ENCODE data around the gene BTAF1.

BTAF1 gene

GRCh38 chr10:91955114-91955513 lies 31.5 kb downstream of the BTAF1 start:
- Mint-ChIP-seq H3K27ac (no peak overlapping the region), H3K27me3 (ENCODE audit: low read depth) (no peaks in the 10 kb centered on the region), H3K36me3 (ENCODE audit: low read depth) (peaks cover 74% of the 10 kb centered on the region), H3K4me3 (no peak overlapping the region), H3K9me3 (no peaks in the 10 kb centered on the region), H3K4me1 (no peaks in the 10 kb centered on the region)
- TF ChIP-seq, protein P1, sequence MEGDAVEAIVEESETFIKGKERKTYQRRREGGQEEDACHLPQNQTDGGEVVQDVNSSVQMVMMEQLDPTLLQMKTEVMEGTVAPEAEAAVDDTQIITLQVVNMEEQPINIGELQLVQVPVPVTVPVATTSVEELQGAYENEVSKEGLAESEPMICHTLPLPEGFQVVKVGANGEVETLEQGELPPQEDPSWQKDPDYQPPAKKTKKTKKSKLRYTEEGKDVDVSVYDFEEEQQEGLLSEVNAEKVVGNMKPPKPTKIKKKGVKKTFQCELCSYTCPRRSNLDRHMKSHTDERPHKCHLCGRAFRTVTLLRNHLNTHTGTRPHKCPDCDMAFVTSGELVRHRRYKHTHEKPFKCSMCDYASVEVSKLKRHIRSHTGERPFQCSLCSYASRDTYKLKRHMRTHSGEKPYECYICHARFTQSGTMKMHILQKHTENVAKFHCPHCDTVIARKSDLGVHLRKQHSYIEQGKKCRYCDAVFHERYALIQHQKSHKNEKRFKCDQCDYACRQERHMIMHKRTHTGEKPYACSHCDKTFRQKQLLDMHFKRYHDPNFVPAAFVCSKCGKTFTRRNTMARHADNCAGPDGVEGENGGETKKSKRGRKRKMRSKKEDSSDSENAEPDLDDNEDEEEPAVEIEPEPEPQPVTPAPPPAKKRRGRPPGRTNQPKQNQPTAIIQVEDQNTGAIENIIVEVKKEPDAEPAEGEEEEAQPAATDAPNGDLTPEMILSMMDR (IDR thresholded peaks at IDR 0.05; ENCODE audit: unreplicated experiment in 3 of 3): no peak

- no peaks in the 10 kb centered on the region for H3K27me3 Mint-ChIP-seq (ENCODE audit: low read depth)
- no peak overlapping the region for H3K4me3 Mint-ChIP-seq
- H3K9me3 Mint-ChIP-seq: no peaks in the 10 kb centered on the region
- no peak overlapping the region for H3K27ac Mint-ChIP-seq
- TF ChIP-seq, protein P1 (IDR thresholded peaks at IDR 0.05; ENCODE audit: unreplicated experiment in 3 of 3): no peak
- H3K4me1 Mint-ChIP-seq: no peaks in the 10 kb centered on the region
- peaks cover 69% of the 10 kb centered on the region for H3K36me3 Mint-ChIP-seq (ENCODE audit: low read depth)
Observed at GRCh38 chr10:91957091-91957490, 33.5 kb downstream of the BTAF1 start.

- Mint-ChIP-seq H3K27ac (no peak overlapping the region), H3K27me3 (ENCODE audit: low read depth) (no peaks in the 10 kb centered on the region), H3K9me3 (no peaks in the 10 kb centered on the region), H3K4me3 (no peak overlapping the region), H3K36me3 (ENCODE audit: low read depth) (peaks cover 70% of the 10 kb centered on the region), H3K4me1 (no peaks in the 10 kb centered on the region)
- TF ChIP-seq, protein P1 (IDR thresholded peaks at IDR 0.05; ENCODE audit: unreplicated experiment in 3 of 3): no peak
Observed at GRCh38 chr10:91969297-91969696, 45.7 kb downstream of the BTAF1 start.

GRCh38 chr10:91974960-91975359 lies 51.4 kb downstream of the BTAF1 start:
- Mint-ChIP-seq H3K36me3 (ENCODE audit: low read depth) (peaks cover 69% of the 10 kb centered on the region), H3K27me3 (ENCODE audit: low read depth) (no peaks in the 10 kb centered on the region), H3K4me1 (no peaks in the 10 kb centered on the region), H3K27ac (no peak overlapping the region), H3K4me3 (no peak overlapping the region), H3K9me3 (no peaks in the 10 kb centered on the region)
- TF ChIP-seq, protein P1 (IDR thresholded peaks at IDR 0.05; ENCODE audit: unreplicated experiment in 3 of 3): no peak

- Mint-ChIP-seq H3K9me3 (no peaks in the 10 kb centered on the region), H3K27me3 (ENCODE audit: low read depth) (no peaks in the 10 kb centered on the region), H3K36me3 (ENCODE audit: low read depth) (peaks cover 66% of the 10 kb centered on the region), H3K27ac (no peak overlapping the region), H3K4me1 (no peaks in the 10 kb centered on the region), H3K4me3 (no peak overlapping the region)
- TF ChIP-seq, protein P1 (IDR thresholded peaks at IDR 0.05; ENCODE audit: unreplicated experiment in 3 of 3): no peak
Observed at GRCh38 chr10:91975438-91975837, 51.9 kb downstream of the BTAF1 start.

DNA sequence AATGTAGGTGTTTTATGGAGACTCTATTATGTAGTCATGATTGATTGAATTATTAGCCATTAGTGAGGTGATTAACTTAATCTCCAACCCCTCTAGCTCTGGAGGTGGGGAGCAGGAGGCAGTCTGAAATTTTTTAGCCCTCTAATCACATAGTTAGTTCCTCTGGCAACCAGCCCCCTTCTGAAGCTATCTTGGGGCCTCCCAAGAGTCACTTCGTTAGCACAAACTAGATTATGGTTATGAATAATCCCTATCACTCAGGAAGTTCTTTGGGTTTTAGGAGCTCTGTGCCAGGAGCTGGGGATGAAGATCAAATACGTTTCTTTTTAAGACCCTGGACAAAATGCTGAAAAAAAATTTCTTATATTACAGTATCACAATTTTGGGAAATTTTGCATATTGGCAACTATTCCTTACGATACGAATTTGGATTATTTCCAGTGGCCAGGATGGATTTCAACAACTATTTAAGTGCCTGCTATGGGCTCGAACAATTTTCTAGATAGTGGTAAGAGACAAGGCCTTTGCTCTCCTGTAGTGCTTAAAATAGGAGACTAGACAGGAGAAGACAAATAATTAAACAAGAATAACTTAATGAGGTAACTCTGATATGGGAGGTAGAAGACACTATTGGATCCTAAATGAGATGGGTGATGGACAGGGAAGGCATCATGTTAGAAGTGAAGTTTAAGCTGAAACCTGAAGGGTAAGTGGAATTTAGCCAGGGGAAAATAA lies 52.9 kb downstream of the BTAF1 start:
- no peaks in the 10 kb centered on the region for H3K9me3 Mint-ChIP-seq
- peaks cover 65% of the 10 kb centered on the region for H3K36me3 Mint-ChIP-seq (ENCODE audit: low read depth)
- H3K4me3 Mint-ChIP-seq: no peak overlapping the region
- no peak overlapping the region for H3K27ac Mint-ChIP-seq
- TF ChIP-seq, protein P1 (IDR thresholded peaks at IDR 0.05; ENCODE audit: unreplicated experiment in 3 of 3): no peak
- H3K27me3 Mint-ChIP-seq (ENCODE audit: low read depth): no peaks in the 10 kb centered on the region
- no peaks in the 10 kb centered on the region for H3K4me1 Mint-ChIP-seq
